ENCODE results near the gene SPTSSB. TPM values are rescaled to one million over a fixed set of nuclear protein-coding genes. Genes with fewer than 3 reads are reported as not detected.

SPTSSB gene
- total RNA-seq, 1 experiment from 2014 or later, result 2.9 TPM

DNA sequence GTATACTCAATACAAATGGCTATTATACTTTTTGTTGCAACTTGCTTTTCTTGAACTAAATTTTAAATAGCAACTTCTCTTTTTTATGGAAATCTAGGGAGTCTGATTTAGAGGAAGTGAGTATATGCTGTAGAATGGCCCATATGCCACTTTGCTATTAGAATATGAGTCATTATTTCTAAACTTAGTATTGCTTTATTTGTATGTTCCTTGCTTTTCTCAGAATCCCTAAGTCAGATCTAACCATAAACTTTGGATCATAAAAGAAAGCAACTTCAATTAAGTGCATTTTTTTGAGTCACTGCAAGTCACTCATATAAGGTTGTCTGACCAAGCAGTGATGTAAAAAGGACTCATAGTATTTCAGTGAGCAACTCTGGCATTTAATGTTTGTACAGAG lies 17.5 kb upstream of the SPTSSB start:
- no peaks in the 10 kb centered on the region for H3K27me3 ChIP-seq (ENCODE audit: insufficient read depth, low read length)
- H3K4me1 ChIP-seq (ENCODE audit: control insufficient read depth in 1 of 2, insufficient read depth in 2 of 2, low read length in 2 of 2), result no peaks in the 10 kb centered on the region
- TF ChIP-seq, protein P1, sequence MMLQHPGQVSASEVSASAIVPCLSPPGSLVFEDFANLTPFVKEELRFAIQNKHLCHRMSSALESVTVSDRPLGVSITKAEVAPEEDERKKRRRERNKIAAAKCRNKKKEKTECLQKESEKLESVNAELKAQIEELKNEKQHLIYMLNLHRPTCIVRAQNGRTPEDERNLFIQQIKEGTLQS (IDR thresholded peaks at IDR 0.05), result no peak
- H3K9ac ChIP-seq (ENCODE audit: low read length), result no peak overlapping the region
- no peaks in the 10 kb centered on the region for H3K36me3 ChIP-seq (ENCODE audit: control insufficient read depth in 1 of 2, insufficient read depth in 2 of 2, low read length in 2 of 2)
- no peaks in the 10 kb centered on the region for H4K20me1 ChIP-seq (ENCODE audit: insufficient read depth)
- BruUV-seq (replicated peaks), result no TSS peak
- H3K9me3 ChIP-seq (ENCODE audit: control insufficient read depth in 1 of 2, insufficient read depth in 1 of 2, low read depth in 1 of 2, low read length in 2 of 2), result no peaks in the 10 kb centered on the region
- H3K4me3 ChIP-seq (replicated peaks in 1 of 2; ENCODE audit: low read depth in 1 of 2, low read length in 2 of 2), result no peak overlapping the region
- ChIA-PET POLR2A (no interaction called here), RAD21 (ENCODE audit: low non-redundant PET in 1 of 2, low total read pairs in 2 of 2, uncharacterized antibody in 2 of 2, unreplicated experiment in 2 of 2) (no interaction called here), CTCF (no interaction called here)
- no peaks in the 10 kb centered on the region for H3K9me2 ChIP-seq (ENCODE audit: insufficient read depth)
- intact Hi-C loops (cut with micrococcal nuclease), result no loop called here
- no peak overlapping the region for H3K4me2 ChIP-seq (ENCODE audit: low read length)
- no peak overlapping the region for H3K27ac ChIP-seq (ENCODE audit: low read depth, low read length)
- no peaks in the 10 kb centered on the region for H3K79me2 ChIP-seq (ENCODE audit: insufficient read depth, low read length)
- DNase-seq (ENCODE audit: low read depth, low spot score) (no peak), ATAC-seq (no peak)
- H2AFZ ChIP-seq (ENCODE audit: low read depth, low read length, poor library complexity, severe bottlenecking), result no peak overlapping the region

DNA sequence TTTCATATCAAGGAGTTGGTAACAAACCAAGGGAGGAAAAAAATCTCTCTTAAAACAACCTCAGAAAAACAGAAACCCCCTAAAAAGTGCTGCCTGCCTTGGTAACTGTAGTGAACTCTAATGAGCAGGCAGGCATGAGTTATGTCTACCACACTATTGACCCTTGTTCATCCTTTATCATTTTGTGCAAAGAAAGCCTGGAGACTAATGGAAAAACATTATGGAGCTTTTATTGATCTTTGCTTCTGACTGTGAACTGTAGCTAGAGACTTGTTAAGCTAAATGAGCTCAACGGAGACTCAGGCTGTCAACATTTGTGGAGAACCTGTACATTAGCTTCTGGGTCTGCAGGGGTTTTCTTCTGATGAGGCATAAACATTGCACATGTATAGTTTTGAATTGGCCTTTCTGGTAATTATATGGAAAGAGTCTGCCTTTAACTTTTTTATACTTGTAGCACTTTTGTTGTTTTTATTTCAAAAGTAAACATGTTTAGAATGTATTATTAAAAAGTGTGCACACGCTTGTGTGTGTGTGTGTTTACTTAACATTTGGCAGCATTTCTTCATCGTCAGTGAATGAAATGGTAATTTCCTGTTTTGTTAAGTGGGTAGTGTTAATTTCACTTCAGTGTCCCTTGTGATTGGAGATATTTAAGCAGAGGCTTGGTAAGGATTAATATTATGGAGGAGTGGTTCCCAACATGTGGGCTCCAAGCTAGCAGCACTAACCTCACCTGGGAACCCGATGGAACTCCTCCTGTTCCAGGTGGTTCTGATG lies 15.9 kb upstream of the SPTSSB start:
- Histone ChIP-seq H3K36me3 (ENCODE audit: control insufficient read depth in 1 of 2, insufficient read depth in 2 of 2, low read length in 2 of 2) (no peaks in the 10 kb centered on the region), H3K4me3 (replicated peaks in 1 of 2; ENCODE audit: low read depth in 1 of 2, low read length in 2 of 2) (no peak overlapping the region), H3K9me2 (ENCODE audit: insufficient read depth) (no peaks in the 10 kb centered on the region), H3K27ac (ENCODE audit: low read depth, low read length) (no peak overlapping the region), H2AFZ (ENCODE audit: low read depth, low read length, poor library complexity, severe bottlenecking) (no peak overlapping the region), H3K79me2 (ENCODE audit: insufficient read depth, low read length) (no peaks in the 10 kb centered on the region), H3K4me2 (ENCODE audit: low read length) (no peak overlapping the region), H3K9me3 (ENCODE audit: control insufficient read depth in 1 of 2, insufficient read depth in 1 of 2, low read depth in 1 of 2, low read length in 2 of 2) (no peaks in the 10 kb centered on the region), H3K9ac (ENCODE audit: low read length) (no peak overlapping the region), H4K20me1 (ENCODE audit: insufficient read depth) (no peaks in the 10 kb centered on the region), H3K27me3 (ENCODE audit: insufficient read depth, low read length) (no peaks in the 10 kb centered on the region), H3K4me1 (ENCODE audit: control insufficient read depth in 1 of 2, insufficient read depth in 2 of 2, low read length in 2 of 2) (no peaks in the 10 kb centered on the region)
- RAD21 ChIA-PET (ENCODE audit: low non-redundant PET in 1 of 2, low total read pairs in 2 of 2, uncharacterized antibody in 2 of 2, unreplicated experiment in 2 of 2), result no interaction called here
- DNase-seq (ENCODE audit: low read depth, low spot score) (no peak), ATAC-seq (no peak)
- no TSS peak for BruUV-seq (replicated peaks)
- POLR2A ChIA-PET, result no interaction called here
- CTCF ChIA-PET, result no interaction called here
- intact Hi-C loops (cut with micrococcal nuclease), result no loop called here
- TF ChIP-seq EZH2phosphoT487 (IDR thresholded peaks at IDR 0.05; ENCODE audit: borderline replicate concordance) (no peak), SIN3A (IDR thresholded peaks at IDR 0.05; ENCODE audit: low read depth) (no peak), RAD21 (IDR thresholded peaks at IDR 0.05; ENCODE audit: low read depth) (no peak), SRF (IDR thresholded peaks at IDR 0.05; ENCODE audit: low read depth) (no peak), FOSL1 (IDR thresholded peaks at IDR 0.05; ENCODE audit: low read depth) (no peak)
- TF ChIP-seq, protein P2, sequence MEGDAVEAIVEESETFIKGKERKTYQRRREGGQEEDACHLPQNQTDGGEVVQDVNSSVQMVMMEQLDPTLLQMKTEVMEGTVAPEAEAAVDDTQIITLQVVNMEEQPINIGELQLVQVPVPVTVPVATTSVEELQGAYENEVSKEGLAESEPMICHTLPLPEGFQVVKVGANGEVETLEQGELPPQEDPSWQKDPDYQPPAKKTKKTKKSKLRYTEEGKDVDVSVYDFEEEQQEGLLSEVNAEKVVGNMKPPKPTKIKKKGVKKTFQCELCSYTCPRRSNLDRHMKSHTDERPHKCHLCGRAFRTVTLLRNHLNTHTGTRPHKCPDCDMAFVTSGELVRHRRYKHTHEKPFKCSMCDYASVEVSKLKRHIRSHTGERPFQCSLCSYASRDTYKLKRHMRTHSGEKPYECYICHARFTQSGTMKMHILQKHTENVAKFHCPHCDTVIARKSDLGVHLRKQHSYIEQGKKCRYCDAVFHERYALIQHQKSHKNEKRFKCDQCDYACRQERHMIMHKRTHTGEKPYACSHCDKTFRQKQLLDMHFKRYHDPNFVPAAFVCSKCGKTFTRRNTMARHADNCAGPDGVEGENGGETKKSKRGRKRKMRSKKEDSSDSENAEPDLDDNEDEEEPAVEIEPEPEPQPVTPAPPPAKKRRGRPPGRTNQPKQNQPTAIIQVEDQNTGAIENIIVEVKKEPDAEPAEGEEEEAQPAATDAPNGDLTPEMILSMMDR (IDR thresholded peaks at IDR 0.05 in 2 of 3, conservative IDR thresholded peaks at IDR 0.05 in 1 of 3; ENCODE audit: borderline replicate concordance in 1 of 3, insufficient read depth in 1 of 3, low read depth in 2 of 3, low read length in 2 of 3), result no peak
- TF ChIP-seq, protein P3, sequence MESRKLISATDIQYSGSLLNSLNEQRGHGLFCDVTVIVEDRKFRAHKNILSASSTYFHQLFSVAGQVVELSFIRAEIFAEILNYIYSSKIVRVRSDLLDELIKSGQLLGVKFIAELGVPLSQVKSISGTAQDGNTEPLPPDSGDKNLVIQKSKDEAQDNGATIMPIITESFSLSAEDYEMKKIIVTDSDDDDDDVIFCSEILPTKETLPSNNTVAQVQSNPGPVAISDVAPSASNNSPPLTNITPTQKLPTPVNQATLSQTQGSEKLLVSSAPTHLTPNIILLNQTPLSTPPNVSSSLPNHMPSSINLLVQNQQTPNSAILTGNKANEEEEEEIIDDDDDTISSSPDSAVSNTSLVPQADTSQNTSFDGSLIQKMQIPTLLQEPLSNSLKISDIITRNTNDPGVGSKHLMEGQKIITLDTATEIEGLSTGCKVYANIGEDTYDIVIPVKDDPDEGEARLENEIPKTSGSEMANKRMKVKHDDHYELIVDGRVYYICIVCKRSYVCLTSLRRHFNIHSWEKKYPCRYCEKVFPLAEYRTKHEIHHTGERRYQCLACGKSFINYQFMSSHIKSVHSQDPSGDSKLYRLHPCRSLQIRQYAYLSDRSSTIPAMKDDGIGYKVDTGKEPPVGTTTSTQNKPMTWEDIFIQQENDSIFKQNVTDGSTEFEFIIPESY (IDR thresholded peaks at IDR 0.05; ENCODE audit: extremely low read depth, insufficient replicate concordance, low read length), result no peak
- TF ChIP-seq, protein P4, sequence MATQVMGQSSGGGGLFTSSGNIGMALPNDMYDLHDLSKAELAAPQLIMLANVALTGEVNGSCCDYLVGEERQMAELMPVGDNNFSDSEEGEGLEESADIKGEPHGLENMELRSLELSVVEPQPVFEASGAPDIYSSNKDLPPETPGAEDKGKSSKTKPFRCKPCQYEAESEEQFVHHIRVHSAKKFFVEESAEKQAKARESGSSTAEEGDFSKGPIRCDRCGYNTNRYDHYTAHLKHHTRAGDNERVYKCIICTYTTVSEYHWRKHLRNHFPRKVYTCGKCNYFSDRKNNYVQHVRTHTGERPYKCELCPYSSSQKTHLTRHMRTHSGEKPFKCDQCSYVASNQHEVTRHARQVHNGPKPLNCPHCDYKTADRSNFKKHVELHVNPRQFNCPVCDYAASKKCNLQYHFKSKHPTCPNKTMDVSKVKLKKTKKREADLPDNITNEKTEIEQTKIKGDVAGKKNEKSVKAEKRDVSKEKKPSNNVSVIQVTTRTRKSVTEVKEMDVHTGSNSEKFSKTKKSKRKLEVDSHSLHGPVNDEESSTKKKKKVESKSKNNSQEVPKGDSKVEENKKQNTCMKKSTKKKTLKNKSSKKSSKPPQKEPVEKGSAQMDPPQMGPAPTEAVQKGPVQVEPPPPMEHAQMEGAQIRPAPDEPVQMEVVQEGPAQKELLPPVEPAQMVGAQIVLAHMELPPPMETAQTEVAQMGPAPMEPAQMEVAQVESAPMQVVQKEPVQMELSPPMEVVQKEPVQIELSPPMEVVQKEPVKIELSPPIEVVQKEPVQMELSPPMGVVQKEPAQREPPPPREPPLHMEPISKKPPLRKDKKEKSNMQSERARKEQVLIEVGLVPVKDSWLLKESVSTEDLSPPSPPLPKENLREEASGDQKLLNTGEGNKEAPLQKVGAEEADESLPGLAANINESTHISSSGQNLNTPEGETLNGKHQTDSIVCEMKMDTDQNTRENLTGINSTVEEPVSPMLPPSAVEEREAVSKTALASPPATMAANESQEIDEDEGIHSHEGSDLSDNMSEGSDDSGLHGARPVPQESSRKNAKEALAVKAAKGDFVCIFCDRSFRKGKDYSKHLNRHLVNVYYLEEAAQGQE (IDR thresholded peaks at IDR 0.05; ENCODE audit: low read depth), result no peak
